ENCODE measurements around the gene PRIM2. TPM values are rescaled to one million over a fixed set of nuclear protein-coding genes. Genes with fewer than 3 reads are reported as not detected.
"Not testable (repeated sequence)": the region's sequence is repeated elsewhere in the genome, so short reads cannot be mapped to it uniquely, and the experiment has no call there.

Gene PRIM2
- total RNA-seq, 1 experiment from 2014 or later, result 24.7 TPM

DNA sequence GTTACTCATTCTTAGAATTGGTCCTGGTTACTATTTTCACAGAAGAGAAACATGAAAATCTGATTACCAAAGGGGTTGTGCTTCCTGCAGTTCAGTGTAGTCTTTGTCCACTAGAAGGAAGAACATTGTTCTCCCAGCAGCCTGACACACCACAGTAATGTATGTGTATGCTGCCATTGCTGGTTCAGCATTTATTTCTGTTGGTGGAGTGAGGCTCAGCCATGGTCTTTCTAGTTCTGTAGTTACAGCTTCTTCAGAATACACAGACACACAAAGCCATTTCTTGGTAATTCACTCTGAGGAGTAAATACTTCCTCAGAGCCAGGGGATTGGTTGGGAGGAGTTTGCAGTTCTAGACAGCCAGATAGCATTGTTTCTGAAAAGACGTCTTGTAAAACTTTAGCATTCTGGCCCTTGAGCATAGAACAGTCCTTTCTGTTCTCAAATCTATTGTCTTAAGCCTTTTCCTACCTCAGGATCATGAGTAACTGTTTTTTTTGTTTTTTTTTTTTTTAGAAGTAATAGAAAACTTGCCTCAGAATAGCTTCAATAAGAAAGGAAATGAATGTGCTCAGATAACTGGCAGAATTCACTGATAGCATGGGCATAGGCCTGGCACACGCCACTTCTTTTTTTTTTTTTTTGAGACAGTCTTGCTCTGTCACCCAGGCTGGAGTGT lies 128.5 kb downstream of the PRIM2 start:
- H3K27me3 ChIP-seq (replicated peaks; ENCODE audit: control insufficient read depth, insufficient read depth, low read length); CTCF ChIA-PET; H3K4me1 ChIP-seq; DNase-seq; POLR2A ChIA-PET; H3K4me3 ChIP-seq (ENCODE audit: low read depth, low read length); H3K9me3 ChIP-seq; H3K36me3 ChIP-seq (ENCODE audit: control insufficient read depth, insufficient read depth, low read length); H3K4me3 Mint-ChIP-seq (ENCODE audit: unreplicated experiment); H3K4me1 Mint-ChIP-seq (ENCODE audit: low read depth, unreplicated experiment); H3K9me3 Mint-ChIP-seq (ENCODE audit: unreplicated experiment); intact Hi-C loops (cut with micrococcal nuclease; ENCODE audit: unreplicated experiment); BruUV-seq (replicated peaks); H3K27me3 Mint-ChIP-seq (ENCODE audit: insufficient read depth, unreplicated experiment); H3K27ac Mint-ChIP-seq (ENCODE audit: unreplicated experiment): not testable (repeated sequence)
- peaks cover 13% of the 10 kb centered on the region for H3K36me3 Mint-ChIP-seq (ENCODE audit: insufficient read depth, unreplicated experiment)

DNA sequence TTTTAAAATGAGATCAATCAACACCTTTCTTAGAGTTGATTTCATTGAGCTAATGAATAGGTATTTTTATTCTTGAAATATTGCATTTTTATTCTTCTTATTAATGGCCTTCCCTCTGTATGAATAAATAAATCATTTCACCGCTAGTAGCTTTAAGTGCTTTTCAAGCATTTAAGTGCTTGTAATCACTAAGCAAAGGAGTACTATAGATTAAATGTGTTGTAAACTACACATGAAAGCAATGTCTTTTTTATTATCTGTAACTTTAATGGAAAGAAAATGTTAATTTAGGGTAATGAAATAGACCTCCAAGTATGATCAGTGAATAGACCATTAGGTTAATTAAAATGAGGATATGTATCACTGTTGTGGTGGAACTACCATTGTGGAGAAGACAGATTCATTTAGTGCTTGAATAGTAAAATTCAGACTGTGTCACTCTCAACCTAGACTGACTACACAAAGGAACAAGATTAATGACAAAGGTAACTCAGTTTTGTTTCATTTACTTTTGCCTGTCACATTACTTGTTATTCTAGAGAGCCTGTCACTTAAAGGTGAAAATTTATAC lies 132.2 kb downstream of the PRIM2 start:
- H3K9me3 Mint-ChIP-seq (ENCODE audit: unreplicated experiment); H3K4me1 Mint-ChIP-seq (ENCODE audit: low read depth, unreplicated experiment); H3K27me3 Mint-ChIP-seq (ENCODE audit: insufficient read depth, unreplicated experiment); POLR2A ChIA-PET; H3K27ac Mint-ChIP-seq (ENCODE audit: unreplicated experiment); intact Hi-C loops (cut with micrococcal nuclease; ENCODE audit: unreplicated experiment); BruUV-seq (replicated peaks); DNase-seq; H3K9me3 ChIP-seq; H3K27me3 ChIP-seq (replicated peaks; ENCODE audit: control insufficient read depth, insufficient read depth, low read length); H3K4me3 Mint-ChIP-seq (ENCODE audit: unreplicated experiment); CTCF ChIA-PET; H3K36me3 ChIP-seq (ENCODE audit: control insufficient read depth, insufficient read depth, low read length); H3K4me3 ChIP-seq (ENCODE audit: low read depth, low read length); H3K4me1 ChIP-seq: not testable (repeated sequence)
- peaks cover 13% of the 10 kb centered on the region for H3K36me3 Mint-ChIP-seq (ENCODE audit: insufficient read depth, unreplicated experiment)

DNA sequence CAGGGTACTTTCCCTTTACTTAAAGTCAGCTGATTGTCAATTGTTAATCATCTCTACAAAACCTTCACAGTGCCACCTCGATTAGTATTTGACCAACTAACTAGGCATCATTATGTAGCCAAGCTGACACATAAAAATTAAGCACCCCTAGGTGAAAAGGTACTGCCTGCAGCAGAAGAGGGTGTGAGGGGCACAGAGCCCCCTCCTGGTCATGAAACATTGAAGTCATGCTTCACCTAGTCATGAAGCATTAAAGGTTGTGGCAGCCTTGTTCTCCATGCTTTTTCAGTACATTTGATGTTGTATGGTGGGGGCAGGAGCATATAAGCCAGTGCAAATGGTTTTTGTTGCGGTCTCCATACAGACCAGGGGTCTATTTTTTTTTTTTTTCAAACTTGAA lies 142.4 kb downstream of the PRIM2 start:
- BruUV-seq (replicated peaks); DNase-seq; CTCF ChIA-PET; H3K4me3 Mint-ChIP-seq (ENCODE audit: unreplicated experiment); POLR2A ChIA-PET; H3K4me3 ChIP-seq (ENCODE audit: low read depth, low read length); H3K27ac Mint-ChIP-seq (ENCODE audit: unreplicated experiment); H3K9me3 ChIP-seq; H3K27me3 ChIP-seq (replicated peaks; ENCODE audit: control insufficient read depth, insufficient read depth, low read length); H3K4me1 ChIP-seq; H3K36me3 Mint-ChIP-seq (ENCODE audit: insufficient read depth, unreplicated experiment); H3K36me3 ChIP-seq (ENCODE audit: control insufficient read depth, insufficient read depth, low read length); H3K27me3 Mint-ChIP-seq (ENCODE audit: insufficient read depth, unreplicated experiment); intact Hi-C loops (cut with micrococcal nuclease; ENCODE audit: unreplicated experiment); H3K4me1 Mint-ChIP-seq (ENCODE audit: low read depth, unreplicated experiment); H3K9me3 Mint-ChIP-seq (ENCODE audit: unreplicated experiment): not testable (repeated sequence)

DNA sequence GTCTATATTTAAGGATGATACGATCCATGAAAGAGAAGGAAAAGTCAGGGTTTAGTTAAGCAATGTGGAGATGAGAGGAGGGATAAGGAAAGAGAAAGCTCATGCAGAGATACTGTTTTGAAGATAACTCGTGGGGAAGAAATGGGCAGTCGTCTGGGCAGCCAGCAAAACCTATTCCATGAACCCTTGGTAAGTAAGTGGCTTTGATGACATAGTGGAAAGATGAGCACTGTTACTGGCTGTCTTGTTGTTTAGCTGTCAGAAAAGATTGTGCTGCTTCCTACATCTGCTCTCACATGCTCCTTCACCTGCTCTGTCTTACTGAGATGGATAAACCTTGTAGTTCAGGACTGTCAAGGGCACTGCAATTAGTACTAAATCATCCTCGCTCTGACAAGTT lies 143.6 kb downstream of the PRIM2 start:
- H3K4me1 ChIP-seq; H3K27ac Mint-ChIP-seq (ENCODE audit: unreplicated experiment); H3K9me3 Mint-ChIP-seq (ENCODE audit: unreplicated experiment); H3K36me3 Mint-ChIP-seq (ENCODE audit: insufficient read depth, unreplicated experiment); H3K4me3 Mint-ChIP-seq (ENCODE audit: unreplicated experiment); H3K9me3 ChIP-seq; CTCF ChIA-PET; DNase-seq; BruUV-seq (replicated peaks); H3K27me3 Mint-ChIP-seq (ENCODE audit: insufficient read depth, unreplicated experiment); intact Hi-C loops (cut with micrococcal nuclease; ENCODE audit: unreplicated experiment); H3K4me1 Mint-ChIP-seq (ENCODE audit: low read depth, unreplicated experiment); H3K4me3 ChIP-seq (ENCODE audit: low read depth, low read length); H3K36me3 ChIP-seq (ENCODE audit: control insufficient read depth, insufficient read depth, low read length); POLR2A ChIA-PET; H3K27me3 ChIP-seq (replicated peaks; ENCODE audit: control insufficient read depth, insufficient read depth, low read length): not testable (repeated sequence)

DNA sequence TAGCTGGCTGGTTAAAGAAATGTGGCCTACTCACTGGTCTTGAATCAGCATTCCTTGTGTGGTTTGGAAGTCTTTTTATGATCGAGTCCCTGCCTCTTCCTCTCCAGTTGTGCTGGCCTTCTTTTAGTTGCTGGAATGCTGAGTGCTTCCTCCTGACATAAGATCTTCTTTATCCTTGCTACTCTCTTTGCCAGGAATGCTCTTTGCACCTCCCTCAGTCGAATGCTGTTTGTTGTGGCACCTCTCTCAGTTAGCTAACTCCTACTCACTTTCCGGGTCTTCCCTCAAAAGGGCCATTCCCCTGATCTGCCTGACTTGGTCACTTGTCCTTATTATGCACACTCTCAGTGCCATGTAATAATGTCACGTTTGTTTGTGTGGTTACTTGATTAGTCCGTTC lies 146.4 kb downstream of the PRIM2 start:
- POLR2A ChIA-PET; BruUV-seq (replicated peaks); H3K4me3 Mint-ChIP-seq (ENCODE audit: unreplicated experiment); H3K27me3 Mint-ChIP-seq (ENCODE audit: insufficient read depth, unreplicated experiment); H3K4me1 ChIP-seq; H3K36me3 Mint-ChIP-seq (ENCODE audit: insufficient read depth, unreplicated experiment); H3K36me3 ChIP-seq (ENCODE audit: control insufficient read depth, insufficient read depth, low read length); H3K4me3 ChIP-seq (ENCODE audit: low read depth, low read length); CTCF ChIA-PET; H3K27me3 ChIP-seq (replicated peaks; ENCODE audit: control insufficient read depth, insufficient read depth, low read length); DNase-seq; intact Hi-C loops (cut with micrococcal nuclease; ENCODE audit: unreplicated experiment); H3K4me1 Mint-ChIP-seq (ENCODE audit: low read depth, unreplicated experiment); H3K9me3 Mint-ChIP-seq (ENCODE audit: unreplicated experiment); H3K27ac Mint-ChIP-seq (ENCODE audit: unreplicated experiment); H3K9me3 ChIP-seq: not testable (repeated sequence)

DNA sequence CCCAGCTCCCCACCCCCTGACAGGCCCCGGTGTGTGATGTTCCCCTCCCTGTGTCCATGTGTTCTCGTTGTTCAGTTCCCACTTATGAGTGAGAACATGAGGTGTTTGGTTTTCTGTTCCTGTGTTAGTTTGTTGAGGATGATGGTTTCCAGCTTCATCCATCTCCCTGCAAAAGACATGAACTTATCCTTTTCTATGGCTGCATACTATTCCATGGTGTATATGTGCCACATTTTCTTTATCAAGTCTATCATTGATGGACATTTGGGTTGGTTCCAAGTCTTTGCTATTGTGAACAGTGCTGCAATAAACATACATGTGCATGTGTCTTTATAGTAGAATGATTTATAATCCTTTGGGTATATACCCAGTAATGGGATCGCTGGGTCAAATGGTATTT lies 148.5 kb downstream of the PRIM2 start:
- not testable (repeated sequence) for DNase-seq

More for the DNA sequence above, 148.5 kb downstream of the PRIM2 start:
- H3K9me3 ChIP-seq; POLR2A ChIA-PET; intact Hi-C loops (cut with micrococcal nuclease; ENCODE audit: unreplicated experiment); H3K4me3 Mint-ChIP-seq (ENCODE audit: unreplicated experiment); H3K27ac Mint-ChIP-seq (ENCODE audit: unreplicated experiment); H3K4me3 ChIP-seq (ENCODE audit: low read depth, low read length); H3K9me3 Mint-ChIP-seq (ENCODE audit: unreplicated experiment); BruUV-seq (replicated peaks); H3K4me1 ChIP-seq; H3K4me1 Mint-ChIP-seq (ENCODE audit: low read depth, unreplicated experiment); H3K36me3 Mint-ChIP-seq (ENCODE audit: insufficient read depth, unreplicated experiment); H3K36me3 ChIP-seq (ENCODE audit: control insufficient read depth, insufficient read depth, low read length); H3K27me3 ChIP-seq (replicated peaks; ENCODE audit: control insufficient read depth, insufficient read depth, low read length); H3K27me3 Mint-ChIP-seq (ENCODE audit: insufficient read depth, unreplicated experiment); CTCF ChIA-PET: not testable (repeated sequence)

All from Caco-2 (cell line).